ENCODE results near the gene RAB3IL1.
A peak's percentile ranks its signal among the peaks of the same experiment; 100 is the strongest.

DNA sequence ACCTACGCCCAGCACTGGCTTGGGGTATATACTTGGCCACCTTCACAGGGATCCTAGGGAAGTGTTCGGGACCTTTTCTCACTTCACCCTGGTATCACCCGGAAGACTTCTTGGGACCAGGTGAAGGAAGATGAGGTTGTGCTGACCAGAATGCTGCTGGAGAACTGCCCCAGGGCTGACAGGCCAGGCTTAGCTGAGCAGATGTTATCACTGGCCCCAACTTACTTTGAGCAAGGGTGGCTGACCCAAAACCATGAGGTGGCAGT, 45.6 kb upstream of the RAB3IL1 start:
- TF ChIP-seq, protein P1, sequence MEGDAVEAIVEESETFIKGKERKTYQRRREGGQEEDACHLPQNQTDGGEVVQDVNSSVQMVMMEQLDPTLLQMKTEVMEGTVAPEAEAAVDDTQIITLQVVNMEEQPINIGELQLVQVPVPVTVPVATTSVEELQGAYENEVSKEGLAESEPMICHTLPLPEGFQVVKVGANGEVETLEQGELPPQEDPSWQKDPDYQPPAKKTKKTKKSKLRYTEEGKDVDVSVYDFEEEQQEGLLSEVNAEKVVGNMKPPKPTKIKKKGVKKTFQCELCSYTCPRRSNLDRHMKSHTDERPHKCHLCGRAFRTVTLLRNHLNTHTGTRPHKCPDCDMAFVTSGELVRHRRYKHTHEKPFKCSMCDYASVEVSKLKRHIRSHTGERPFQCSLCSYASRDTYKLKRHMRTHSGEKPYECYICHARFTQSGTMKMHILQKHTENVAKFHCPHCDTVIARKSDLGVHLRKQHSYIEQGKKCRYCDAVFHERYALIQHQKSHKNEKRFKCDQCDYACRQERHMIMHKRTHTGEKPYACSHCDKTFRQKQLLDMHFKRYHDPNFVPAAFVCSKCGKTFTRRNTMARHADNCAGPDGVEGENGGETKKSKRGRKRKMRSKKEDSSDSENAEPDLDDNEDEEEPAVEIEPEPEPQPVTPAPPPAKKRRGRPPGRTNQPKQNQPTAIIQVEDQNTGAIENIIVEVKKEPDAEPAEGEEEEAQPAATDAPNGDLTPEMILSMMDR (IDR thresholded peaks at IDR 0.05): no peak
- peak in 1 of 2 donors; percentile 43 for TF ChIP-seq POLR2A (IDR thresholded peaks at IDR 0.05)

All from Peyer's patch (tissue), 4 donors.